Measurements from ENCODE around the gene SDF4.

GRCh38 chr1:1203561-1204424 lies 28.0 kb downstream of the SDF4 start:
- no peak for TF ChIP-seq POLR2AphosphoS5 (IDR thresholded peaks at IDR 0.05)
- TF ChIP-seq CTCF (IDR thresholded peaks at IDR 0.05 in 8 of 11, conservative IDR thresholded peaks at IDR 0.05 in 3 of 11) = no peak
- TF ChIP-seq POLR2A (IDR thresholded peaks at IDR 0.05) = no peak
